ENCODE measurements around the gene MSI2. TPM values are rescaled to one million over a fixed set of nuclear protein-coding genes. Genes with fewer than 3 reads are reported as not detected.

Gene MSI2
- total RNA-seq, 1 donor from 2014 or later: 90.7 TPM

- ATAC-seq (no peak), DNase-seq (no peak)
- intact Hi-C loops (cut with micrococcal nuclease): no loop called here
Observed at GRCh38 chr17:57559634-57560318, 303.5 kb downstream of the MSI2 start.

- intact Hi-C loops (cut with micrococcal nuclease): no loop called here
- no peak for ATAC-seq
- no peak for DNase-seq
Observed at GRCh38 chr17:57560319-57560705, 304.0 kb downstream of the MSI2 start.

- ATAC-seq: no peak
- intact Hi-C loops (cut with micrococcal nuclease): no loop called here
- no peak for DNase-seq
Observed at GRCh38 chr17:57561072-57561861, 304.9 kb downstream of the MSI2 start.

- intact Hi-C loops (cut with micrococcal nuclease): no loop called here
- DNase-seq (no peak), ATAC-seq (no peak)
Observed at GRCh38 chr17:57562184-57562698, 305.9 kb downstream of the MSI2 start.

GRCh38 chr17:57563958-57564357 is 307.6 kb downstream of the MSI2 start:
- DNase-seq: no peak
- intact Hi-C loops (cut with micrococcal nuclease): no loop called here
- ATAC-seq: peak; percentile 17

GRCh38 chr17:57565176-57565575 is 308.9 kb downstream of the MSI2 start:
- ATAC-seq (no peak), DNase-seq (no peak)
- intact Hi-C loops (cut with micrococcal nuclease): loop anchor here (5.0 kb wide), 1 partner anchor 48 kb away; no protein-coding TSS in a partner anchor

- no peak for ATAC-seq
- intact Hi-C loops (cut with micrococcal nuclease): loop anchor here (5.0 kb wide), 1 partner anchor 49 kb away; no protein-coding TSS in a partner anchor
Observed at GRCh38 chr17:57566721-57567120, 310.4 kb downstream of the MSI2 start.

GRCh38 chr17:57567251-57567650 is 310.9 kb downstream of the MSI2 start:
- intact Hi-C loops (cut with micrococcal nuclease): loop anchor here (5.0 kb wide), 1 partner anchor 50 kb away; no protein-coding TSS in a partner anchor
- peak; percentile 73 for DNase-seq
- peak; percentile 7 for ATAC-seq

More at GRCh38 chr17:57566721-57567120, 310.4 kb downstream of the MSI2 start:
- DNase-seq: no peak

- ATAC-seq: no peak
- intact Hi-C loops (cut with micrococcal nuclease): loop anchor here (5.0 kb wide), 1 partner anchor 51 kb away; no protein-coding TSS in a partner anchor
- no peak for DNase-seq
Observed at GRCh38 chr17:57568340-57568739, 312.0 kb downstream of the MSI2 start.

- ATAC-seq (no peak), DNase-seq (no peak)
- intact Hi-C loops (cut with micrococcal nuclease): loop anchor here (5.0 kb wide), 1 partner anchor 52 kb away; no protein-coding TSS in a partner anchor
Observed at GRCh38 chr17:57569021-57569420, 312.7 kb downstream of the MSI2 start.

GRCh38 chr17:57569853-57570252 is 313.5 kb downstream of the MSI2 start:
- DNase-seq (no peak), ATAC-seq (no peak)

GRCh38 chr17:57570724-57571344 is 314.5 kb downstream of the MSI2 start:
- ATAC-seq (peak; percentile 20), DNase-seq (peak; percentile 39)
- intact Hi-C loops (cut with micrococcal nuclease): no loop called here

More at GRCh38 chr17:57569853-57570252, 313.5 kb downstream of the MSI2 start:
- intact Hi-C loops (cut with micrococcal nuclease): loop anchor here (5.0 kb wide), 1 partner anchor 53 kb away; no protein-coding TSS in a partner anchor

GRCh38 chr17:57572062-57572461 is 315.7 kb downstream of the MSI2 start:
- DNase-seq (no peak), ATAC-seq (peak; percentile 41)
- intact Hi-C loops (cut with micrococcal nuclease): no loop called here

- no peak for DNase-seq
- ATAC-seq: no peak
- intact Hi-C loops (cut with micrococcal nuclease): no loop called here
Observed at GRCh38 chr17:57572600-57572999, 316.3 kb downstream of the MSI2 start.

- intact Hi-C loops (cut with micrococcal nuclease): no loop called here
- ATAC-seq (peak; percentile 76), DNase-seq (peak; percentile 71)
Observed at GRCh38 chr17:57574040-57574513, 317.8 kb downstream of the MSI2 start.

- DNase-seq (no peak), ATAC-seq (no peak)
- intact Hi-C loops (cut with micrococcal nuclease): no loop called here
Observed at GRCh38 chr17:57576744-57577143, 320.4 kb downstream of the MSI2 start.

GRCh38 chr17:57577751-57578607 is 321.7 kb downstream of the MSI2 start:
- intact Hi-C loops (cut with micrococcal nuclease): no loop called here
- ATAC-seq: peak; percentile 77
- DNase-seq: peak; percentile 60

GRCh38 chr17:57578608-57579225 is 322.4 kb downstream of the MSI2 start:
- ATAC-seq (peak; percentile 21), DNase-seq (no peak)
- intact Hi-C loops (cut with micrococcal nuclease): no loop called here
